Liver (tissue), 3 donors: ENCODE data around the gene KIAA0513.

ENCODE experiments used
- GABPA ChIP-seq, 2 donors: IDR thresholded peaks in 1 of 2; conservative IDR thresholded peaks in 1 of 2; 2 replicates each; pipeline ENCODE4 v1.6.1; 2016; ENCODE audit warnings: antibody characterized with exemption in 2 of 2, mild to moderate bottlenecking in 1 of 2, moderate library complexity in 1 of 2
- JUND ChIP-seq, 2 donors: IDR thresholded peaks; 2 replicates each; pipeline ENCODE4 v1.6.1; 2016; ENCODE audit warnings: antibody characterized with exemption in 2 of 2
- RAD21 ChIP-seq, 2 donors: IDR thresholded peaks; 2 replicates each; pipeline ENCODE4 v1.6.1; 2016; ENCODE audit warnings: antibody characterized with exemption in 2 of 2, mild to moderate bottlenecking in 2 of 2
- TF ChIP-seq, protein P1 (sequence below): fragments of 150-350 bp; IDR thresholded peaks from 2 replicates; pipeline ENCODE4 v1.5.1; 2017; ENCODE audit warnings: improper control_type of control experiment, low read depth, low read length; ENCODE audit not compliant: missing input control
- donor health status: healthy.
- donor health status: healthy.

DNA sequence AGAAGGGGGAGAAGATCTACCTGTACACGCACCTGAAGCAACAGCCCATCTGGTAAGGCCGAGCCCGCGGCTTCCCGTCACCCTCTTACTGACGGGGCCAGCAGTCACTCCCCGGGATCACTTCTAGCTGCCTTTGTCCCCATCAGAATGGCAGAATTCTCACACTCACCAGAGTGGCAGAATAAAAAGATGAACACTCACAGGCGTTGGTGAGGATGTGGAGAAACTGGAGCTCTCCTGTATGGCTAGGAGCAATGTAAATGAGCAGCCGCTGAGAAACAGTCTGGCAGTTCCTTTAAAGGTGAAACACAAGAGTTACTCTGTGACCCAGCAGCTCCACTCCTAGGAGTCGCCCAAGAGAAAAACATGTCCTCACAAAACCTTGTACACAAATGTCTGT, 51.4 kb downstream of the KIAA0513 start:
- TF ChIP-seq JUND (IDR thresholded peaks at IDR 0.05) (no peak), GABPA (IDR thresholded peaks at IDR 0.05 in 1 of 2, conservative IDR thresholded peaks at IDR 0.05 in 1 of 2) (no peak), RAD21 (IDR thresholded peaks at IDR 0.05) (no peak)
- TF ChIP-seq, protein P1, sequence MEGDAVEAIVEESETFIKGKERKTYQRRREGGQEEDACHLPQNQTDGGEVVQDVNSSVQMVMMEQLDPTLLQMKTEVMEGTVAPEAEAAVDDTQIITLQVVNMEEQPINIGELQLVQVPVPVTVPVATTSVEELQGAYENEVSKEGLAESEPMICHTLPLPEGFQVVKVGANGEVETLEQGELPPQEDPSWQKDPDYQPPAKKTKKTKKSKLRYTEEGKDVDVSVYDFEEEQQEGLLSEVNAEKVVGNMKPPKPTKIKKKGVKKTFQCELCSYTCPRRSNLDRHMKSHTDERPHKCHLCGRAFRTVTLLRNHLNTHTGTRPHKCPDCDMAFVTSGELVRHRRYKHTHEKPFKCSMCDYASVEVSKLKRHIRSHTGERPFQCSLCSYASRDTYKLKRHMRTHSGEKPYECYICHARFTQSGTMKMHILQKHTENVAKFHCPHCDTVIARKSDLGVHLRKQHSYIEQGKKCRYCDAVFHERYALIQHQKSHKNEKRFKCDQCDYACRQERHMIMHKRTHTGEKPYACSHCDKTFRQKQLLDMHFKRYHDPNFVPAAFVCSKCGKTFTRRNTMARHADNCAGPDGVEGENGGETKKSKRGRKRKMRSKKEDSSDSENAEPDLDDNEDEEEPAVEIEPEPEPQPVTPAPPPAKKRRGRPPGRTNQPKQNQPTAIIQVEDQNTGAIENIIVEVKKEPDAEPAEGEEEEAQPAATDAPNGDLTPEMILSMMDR, result no peak
